HFF-Myc (cell line): ENCODE results near the gene TRMT2A.

ENCODE experiments used
- DNase-seq: peaks from one replicate; pipeline ENCODE4 v3.0.0-alpha.2; 2011; ENCODE audit warnings: low read depth; ENCODE audit errors: extremely low read depth
- H3K4me3 ChIP-seq: replicated peaks from 2 replicates; pipeline ENCODE4 v1.5.1; 2011; ENCODE audit warnings: low read depth, mild to moderate bottlenecking, control low read depth, low read length
- TF ChIP-seq, protein P1 (sequence below): IDR thresholded peaks from 2 replicates; pipeline ENCODE4 v1.5.1; 2012; ENCODE audit warnings: mild to moderate bottlenecking, low read depth, low read length, control low read depth; ENCODE audit errors: missing control alignments

Gene TRMT2A

DNA sequence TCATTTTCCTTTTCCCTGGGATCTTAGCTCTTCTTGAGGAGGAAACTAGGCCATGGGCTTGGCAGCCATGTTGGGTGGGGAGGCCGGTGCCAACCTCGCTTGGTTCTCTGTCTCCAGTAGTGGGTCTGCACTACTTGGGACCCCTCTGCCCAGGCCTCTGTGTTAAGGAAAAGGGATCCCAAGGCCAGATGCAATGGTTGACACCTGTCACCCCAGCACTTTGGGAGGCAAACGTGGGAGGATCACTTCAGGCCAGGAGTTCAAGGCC is 12.7 kb upstream of the TRMT2A start:
- TF ChIP-seq, protein P1, sequence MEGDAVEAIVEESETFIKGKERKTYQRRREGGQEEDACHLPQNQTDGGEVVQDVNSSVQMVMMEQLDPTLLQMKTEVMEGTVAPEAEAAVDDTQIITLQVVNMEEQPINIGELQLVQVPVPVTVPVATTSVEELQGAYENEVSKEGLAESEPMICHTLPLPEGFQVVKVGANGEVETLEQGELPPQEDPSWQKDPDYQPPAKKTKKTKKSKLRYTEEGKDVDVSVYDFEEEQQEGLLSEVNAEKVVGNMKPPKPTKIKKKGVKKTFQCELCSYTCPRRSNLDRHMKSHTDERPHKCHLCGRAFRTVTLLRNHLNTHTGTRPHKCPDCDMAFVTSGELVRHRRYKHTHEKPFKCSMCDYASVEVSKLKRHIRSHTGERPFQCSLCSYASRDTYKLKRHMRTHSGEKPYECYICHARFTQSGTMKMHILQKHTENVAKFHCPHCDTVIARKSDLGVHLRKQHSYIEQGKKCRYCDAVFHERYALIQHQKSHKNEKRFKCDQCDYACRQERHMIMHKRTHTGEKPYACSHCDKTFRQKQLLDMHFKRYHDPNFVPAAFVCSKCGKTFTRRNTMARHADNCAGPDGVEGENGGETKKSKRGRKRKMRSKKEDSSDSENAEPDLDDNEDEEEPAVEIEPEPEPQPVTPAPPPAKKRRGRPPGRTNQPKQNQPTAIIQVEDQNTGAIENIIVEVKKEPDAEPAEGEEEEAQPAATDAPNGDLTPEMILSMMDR = no peak
- DNase-seq = no peak
- no peak overlapping the region for H3K4me3 ChIP-seq

DNA sequence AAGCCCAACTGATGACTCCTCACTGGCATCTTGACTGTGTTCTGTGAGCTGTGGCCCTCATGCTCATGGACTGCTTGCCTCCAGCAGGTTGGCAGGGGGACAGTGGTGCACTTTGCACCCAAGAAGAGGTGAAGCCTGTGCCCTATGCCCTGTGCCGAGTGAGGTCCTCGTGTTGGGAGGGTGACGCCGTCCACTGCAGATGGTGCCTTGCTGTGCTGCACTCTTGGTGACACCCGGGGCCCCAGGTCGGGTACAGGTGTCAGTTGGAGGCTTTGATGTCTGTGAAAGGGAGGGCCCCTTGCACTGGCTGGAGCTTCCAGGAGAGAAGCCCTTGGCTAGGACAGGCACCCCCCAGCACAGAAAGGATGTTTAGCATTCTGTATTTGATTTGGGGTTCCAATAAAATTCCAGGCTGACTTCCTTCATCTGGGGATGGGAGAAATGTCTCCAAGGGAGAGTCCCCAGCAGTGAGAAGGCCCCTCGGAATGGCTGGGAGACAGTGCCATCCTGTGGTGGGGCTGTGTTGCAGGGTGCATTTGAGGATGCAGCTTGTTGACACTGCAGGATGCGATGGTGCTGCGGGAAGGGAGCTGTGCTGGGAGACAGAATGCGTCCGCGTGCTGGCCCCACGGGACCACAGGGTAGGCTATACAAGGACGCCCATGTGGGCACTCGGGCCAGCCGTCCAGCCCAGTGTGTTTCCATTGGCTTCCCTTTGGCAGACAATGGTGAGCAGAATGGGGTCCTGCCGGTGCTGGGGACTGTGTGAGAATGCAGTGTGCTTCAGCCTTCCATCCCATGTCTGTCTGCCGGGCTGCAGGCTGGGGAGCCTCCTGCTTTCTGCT is 12.1 kb upstream of the TRMT2A start:
- TF ChIP-seq, protein P1 = peak; percentile 54
- no peak overlapping the region for H3K4me3 ChIP-seq
- no peak for DNase-seq

DNA sequence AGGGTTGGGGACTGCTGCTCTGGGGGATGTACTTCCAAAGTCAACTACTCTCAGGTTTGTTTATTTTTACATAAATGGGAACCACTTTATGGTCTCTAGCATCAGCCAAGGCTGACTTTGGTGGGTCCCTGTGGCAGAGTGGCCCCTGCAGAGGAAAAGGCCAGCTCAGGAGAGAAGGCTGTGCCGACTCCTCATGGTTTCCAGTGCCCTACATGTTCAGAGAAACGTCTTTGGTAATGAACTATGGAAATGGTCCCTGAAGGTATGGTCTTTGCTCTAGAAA is 11.5 kb upstream of the TRMT2A start:
- no peak overlapping the region for H3K4me3 ChIP-seq
- no peak for DNase-seq
- TF ChIP-seq, protein P1 = no peak

DNA sequence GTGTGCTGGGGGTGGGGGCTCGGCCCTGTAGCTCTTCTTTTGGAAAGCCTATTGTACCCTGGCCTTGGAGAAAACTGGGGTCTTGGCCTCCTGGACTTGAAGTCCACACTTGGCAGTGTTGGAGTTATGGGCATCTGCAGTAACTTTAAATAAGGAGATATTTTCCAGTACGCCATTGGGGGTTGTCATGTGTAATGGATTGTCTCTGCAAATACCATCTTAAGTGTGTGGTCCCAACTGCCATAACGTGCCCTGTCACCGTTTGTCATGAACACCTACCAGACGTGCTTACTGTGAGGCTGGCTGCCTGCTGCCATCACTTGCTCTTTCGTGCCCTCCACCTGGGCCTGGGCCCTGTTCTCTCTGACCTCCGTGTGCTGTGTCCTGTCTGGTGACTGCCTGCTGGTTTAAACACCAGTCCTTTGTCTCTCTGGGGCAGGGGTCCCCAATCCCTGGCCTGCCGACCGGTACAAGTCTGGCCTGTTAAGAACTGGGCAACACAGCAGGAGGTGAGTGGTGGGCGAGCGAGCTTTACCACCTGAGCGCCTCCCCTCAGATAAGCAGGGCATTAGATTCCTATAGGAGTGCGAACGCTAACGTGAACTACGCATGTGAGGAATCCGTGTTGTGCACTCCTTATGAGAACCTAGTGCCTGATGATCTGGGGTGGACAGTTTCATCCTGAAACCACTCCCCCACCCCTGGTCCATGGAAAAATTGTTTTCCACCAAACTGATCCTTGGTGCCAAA is 11.0 kb upstream of the TRMT2A start:
- no peak overlapping the region for H3K4me3 ChIP-seq
- no peak for DNase-seq
- TF ChIP-seq, protein P1 = no peak

DNA sequence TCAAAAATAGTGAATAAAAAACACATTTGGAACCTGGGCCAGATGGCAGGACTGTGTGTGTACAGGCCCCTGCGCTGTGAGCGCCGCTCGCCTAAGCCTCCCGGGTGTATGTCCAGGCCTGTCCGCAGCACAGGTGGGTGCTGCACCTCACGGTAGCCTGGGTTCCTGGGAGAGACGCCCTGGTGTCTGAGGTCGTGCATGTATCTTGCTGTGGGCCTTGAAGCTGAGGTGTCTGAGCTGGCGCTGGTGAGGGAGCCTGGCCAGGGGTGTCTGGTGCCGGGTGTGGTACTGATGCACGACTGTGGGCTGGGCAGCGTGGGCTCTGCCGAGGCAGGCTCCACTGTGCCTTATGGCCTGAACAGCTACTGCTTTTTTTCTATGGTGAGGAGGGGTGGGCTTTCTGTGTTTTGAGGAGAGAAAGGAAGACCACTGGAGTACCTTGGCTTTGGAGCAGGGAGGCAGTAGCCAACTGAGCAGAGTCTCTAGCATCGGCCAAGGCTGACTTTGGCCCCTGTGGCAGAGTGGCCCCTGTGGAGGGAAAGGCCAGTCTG is 10.4 kb upstream of the TRMT2A start:
- no peak overlapping the region for H3K4me3 ChIP-seq
- TF ChIP-seq, protein P1 = no peak
- no peak for DNase-seq

DNA sequence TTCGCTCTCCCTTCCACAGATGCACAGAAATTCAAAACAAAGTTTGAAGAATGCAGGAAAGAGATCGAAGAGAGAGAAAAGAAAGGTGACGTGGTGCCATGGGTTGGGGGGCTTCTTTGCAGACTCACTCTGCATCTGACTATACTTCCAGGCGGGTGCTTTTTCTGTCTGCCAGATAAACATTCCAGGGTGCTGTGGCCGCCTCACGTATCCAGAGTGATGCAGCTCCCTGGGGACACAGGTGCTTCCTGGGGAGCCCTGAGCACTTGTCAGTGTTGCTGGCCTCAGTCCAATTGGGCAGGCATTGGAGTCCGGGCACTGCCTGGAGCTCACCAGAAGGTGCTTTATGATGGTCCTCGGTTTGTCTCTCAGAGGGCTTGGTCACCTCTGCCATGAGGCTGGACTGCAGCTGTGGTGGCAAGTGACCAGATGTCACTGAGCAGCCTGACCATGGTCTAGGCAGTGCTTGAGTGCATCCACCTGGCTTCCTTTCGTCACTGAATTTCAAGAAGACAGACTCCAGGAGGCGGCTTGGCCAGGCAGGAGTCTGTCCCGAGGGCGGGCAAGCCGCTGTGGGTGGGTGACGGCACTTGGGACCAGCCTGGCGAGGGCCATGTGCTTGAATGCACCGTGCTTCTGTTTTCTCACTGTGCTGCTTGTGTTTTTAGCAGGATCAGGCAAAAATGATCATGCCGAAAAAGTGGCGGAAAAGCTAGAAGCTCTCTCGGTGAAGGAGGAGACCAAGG is 9.4 kb upstream of the TRMT2A start:
- no peak overlapping the region for H3K4me3 ChIP-seq
- TF ChIP-seq, protein P1 = no peak
- DNase-seq = no peak
